BLaER1 treated with 17β-estradiol and CSF1 and Interleukin-3, amounts not matched to agents 10 nM and 100 nM (cell line): ENCODE measurements around the gene TBL2.
"Not testable (repeated sequence)": the region's sequence is repeated elsewhere in the genome, so short reads cannot be mapped to it uniquely, and the experiment has no call there.

Experiments used
- H3K27ac ChIP-seq, 11 experiments: shearing (Covaris generic); formaldehyde crosslinking; 2 replicates each; pipeline ENCODE4 v1.8.1; 2022
- H3K27me3 ChIP-seq, 11 experiments: shearing (Covaris generic); formaldehyde crosslinking; 2 replicates each; pipeline ENCODE4 v1.8.1; 2022
- H3K36me3 ChIP-seq, 11 experiments: shearing (Covaris generic); formaldehyde crosslinking; 2 replicates each; pipeline ENCODE4 v1.8.1; 2022
- H3K4me1 ChIP-seq, 10 experiments: shearing (Covaris generic); formaldehyde crosslinking; 2 replicates each; pipeline ENCODE4 v1.8.1; 2022
- H3K4me2 ChIP-seq, 11 experiments: shearing (Covaris generic); formaldehyde crosslinking; 2 replicates each; pipeline ENCODE4 v1.8.1; 2022
- H3K4me3 ChIP-seq, 10 experiments: shearing (Covaris generic); formaldehyde crosslinking; 2 replicates each; pipeline ENCODE4 v1.8.1; 2022
- H3K9ac ChIP-seq, 11 experiments: shearing (Covaris generic); formaldehyde crosslinking; 2 replicates each; pipeline ENCODE4 v1.8.1; 2022
- H3K9me3 ChIP-seq, 11 experiments: shearing (Covaris generic); formaldehyde crosslinking; replicated peaks in 1 of 11; 2 replicates each; pipeline ENCODE4 v1.8.1; 2022
- H4K20me1 ChIP-seq, 11 experiments: shearing (Covaris generic); formaldehyde crosslinking; 2 replicates each; pipeline ENCODE4 v1.8.1; 2022
- Cebpa-rat ChIP-seq, 11 experiments: shearing (Covaris generic); IDR thresholded peaks; 2 replicates each; pipeline ENCODE4 v1.8.1; 2022

TBL2 gene

DNA sequence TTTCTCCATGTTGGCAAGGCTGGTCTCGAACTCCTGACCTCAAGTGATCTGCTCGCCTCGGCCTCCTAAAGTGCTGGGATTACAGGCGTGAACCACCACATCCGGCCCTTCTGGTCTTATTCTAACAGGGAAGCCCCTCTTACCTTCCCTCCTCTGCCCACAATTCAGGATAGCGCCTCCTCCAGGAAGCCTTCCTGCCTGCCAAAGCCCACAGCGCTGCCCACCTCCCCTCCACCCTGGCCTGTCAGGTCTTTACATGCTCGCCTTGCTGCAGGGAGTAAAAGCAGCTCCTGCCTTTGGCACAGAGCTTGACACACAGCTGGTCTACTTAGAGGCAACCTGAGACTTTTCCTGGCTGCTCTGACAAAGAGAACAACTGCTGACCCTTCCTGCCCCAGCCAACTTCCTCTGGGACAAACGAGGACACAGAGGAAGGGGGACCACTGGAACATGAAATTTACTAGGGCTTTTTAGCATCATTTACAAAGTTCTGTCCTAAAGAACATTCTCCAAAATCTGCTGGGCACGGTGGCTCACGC, 32.7 kb upstream of the TBL2 start:
- TF ChIP-seq Cebpa-rat (IDR thresholded peaks at IDR 0.05), result no peak
- no peaks in the 10 kb centered on the region for H3K9me3 ChIP-seq
- no peak overlapping the region for H3K9ac ChIP-seq
- H3K27me3 ChIP-seq, result peaks cover 10 to 38% (median 25%) of the 10 kb centered on the region in 11 experiments; a peak in 20 of 22 replicates
- peaks cover 0 to 27% (median 0%) of the 10 kb centered on the region in 11 experiments; a peak in 4 of 22 replicates for H4K20me1 ChIP-seq
- H3K27ac ChIP-seq, result no peak overlapping the region
- no peak overlapping the region for H3K4me3 ChIP-seq
- H3K36me3 ChIP-seq, result no peaks in the 10 kb centered on the region
- H3K4me1 ChIP-seq, result peaks cover 0 to 13% (median 9%) of the 10 kb centered on the region in 10 experiments; a peak in 8 of 20 replicates
- H3K4me2 ChIP-seq, result no peak overlapping the region

DNA sequence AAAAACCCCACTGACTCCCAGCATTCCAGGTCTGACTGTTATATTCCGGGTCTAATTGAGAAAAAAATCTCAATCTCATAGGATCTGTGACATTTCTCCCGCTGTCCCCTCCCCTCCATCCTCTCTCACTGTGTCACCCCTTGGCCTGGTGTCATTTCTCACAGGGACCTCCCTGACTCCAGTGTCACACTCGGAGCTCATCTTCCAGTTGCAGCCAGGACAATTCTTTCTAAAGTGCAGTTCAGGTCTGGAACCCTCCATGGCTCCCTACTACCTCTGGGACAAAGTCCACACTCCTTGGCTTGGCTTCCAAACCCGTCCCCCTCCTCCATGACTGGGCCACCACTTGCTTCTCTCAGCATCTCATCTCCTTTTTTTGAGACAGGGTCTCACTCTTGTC, 31.7 kb upstream of the TBL2 start:
- no peak overlapping the region for H3K4me2 ChIP-seq
- H3K9me3 ChIP-seq, result no peaks in the 10 kb centered on the region
- no peaks in the 10 kb centered on the region for H3K36me3 ChIP-seq
- no peak overlapping the region for H3K27ac ChIP-seq
- peaks cover 0 to 27% (median 0%) of the 10 kb centered on the region in 11 experiments; a peak in 4 of 22 replicates for H4K20me1 ChIP-seq
- H3K4me1 ChIP-seq, result peaks cover 0 to 13% (median 7%) of the 10 kb centered on the region in 10 experiments; a peak in 7 of 20 replicates
- no peak overlapping the region for H3K4me3 ChIP-seq
- no peak for TF ChIP-seq Cebpa-rat (IDR thresholded peaks at IDR 0.05)
- H3K9ac ChIP-seq, result no peak overlapping the region
- H3K27me3 ChIP-seq, result peaks cover 17 to 48% (median 31%) of the 10 kb centered on the region in 11 experiments; a peak in 20 of 22 replicates

DNA sequence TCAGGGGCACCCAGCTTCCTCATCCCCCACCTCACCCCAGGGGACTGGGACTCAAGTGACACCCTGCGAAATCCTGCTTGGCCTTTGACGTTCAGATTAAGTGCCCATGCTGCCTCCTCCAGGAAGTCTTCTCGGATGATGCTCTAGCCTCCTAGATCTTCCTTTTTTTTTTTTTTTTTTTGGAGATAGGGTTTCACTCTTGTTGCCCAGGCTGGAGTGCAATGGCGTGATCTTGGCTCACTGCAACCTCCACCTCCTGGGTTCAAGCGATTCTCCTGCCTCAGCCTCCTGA, 29.3 kb upstream of the TBL2 start:
- peaks cover 0 to 21% (median 12%) of the 10 kb centered on the region in 10 experiments; a peak in 16 of 20 replicates for H3K4me1 ChIP-seq
- H3K27me3 ChIP-seq, result peaks cover 10 to 26% (median 13%) of the 10 kb centered on the region in 11 experiments; a peak in 17 of 22 replicates
- H3K9ac ChIP-seq, H3K36me3 ChIP-seq, H3K4me3 ChIP-seq, H3K27ac ChIP-seq, H3K9me3 ChIP-seq: not testable (repeated sequence)
- peaks cover 0 to 16% (median 0%) of the 10 kb centered on the region in 11 experiments; a peak in 4 of 22 replicates for H4K20me1 ChIP-seq
- H3K4me2 ChIP-seq, result peak overlapping the region in 7 of 11 experiments; percentile 54 to 88 (median 67); a peak in 8 of 22 replicates

DNA sequence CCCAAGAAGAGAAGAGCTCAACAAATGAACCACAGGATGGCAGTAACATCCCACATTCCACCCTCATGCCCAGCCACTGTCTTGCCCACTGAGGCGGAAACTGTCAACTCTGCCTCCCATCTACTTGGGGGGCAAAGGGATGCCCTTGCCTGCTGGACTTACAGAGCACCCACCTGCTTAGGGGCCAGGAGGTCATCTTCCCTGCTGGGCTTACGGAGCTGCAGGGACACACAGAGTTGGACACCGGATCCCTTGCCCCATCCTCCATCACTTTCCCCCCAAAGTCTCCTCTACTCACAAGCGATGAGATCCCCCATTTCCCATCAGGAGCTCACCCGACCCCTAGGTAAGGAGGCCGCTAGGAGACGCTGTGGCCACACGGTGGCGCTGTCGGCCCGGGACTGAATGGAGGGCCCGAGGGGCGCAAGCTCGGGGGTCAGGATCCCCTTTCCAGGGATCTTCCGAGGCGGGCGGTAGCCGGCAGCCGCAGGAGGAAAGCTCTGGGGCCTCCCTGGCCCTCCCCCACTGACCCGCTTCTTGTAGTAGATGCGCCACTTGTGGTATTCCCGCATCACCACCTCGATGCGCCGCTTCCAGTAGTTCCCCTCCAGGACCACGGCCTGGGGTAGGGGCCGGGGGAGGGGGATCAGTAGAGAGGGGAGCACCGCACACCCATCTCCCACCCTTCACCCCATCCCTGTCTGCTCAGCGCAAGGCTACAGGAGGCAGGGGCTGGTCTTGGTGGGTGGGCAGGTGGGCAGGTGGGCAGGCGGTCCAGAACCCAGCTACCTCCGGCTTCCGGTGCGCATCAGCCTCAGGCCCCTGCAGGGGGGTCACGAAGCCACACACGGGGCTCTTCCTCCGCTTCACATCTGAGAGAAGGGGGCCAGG, 28.7 kb upstream of the TBL2 start:
- TF ChIP-seq Cebpa-rat (IDR thresholded peaks at IDR 0.05), result no peak
- peaks cover 0 to 12% (median 0%) of the 10 kb centered on the region in 11 experiments; a peak in 3 of 22 replicates for H4K20me1 ChIP-seq
- H3K9ac ChIP-seq, result peak overlapping the region in 2 of 11 experiments; percentile 38 to 43; a peak in 1 of 22 replicates
- peak overlapping the region; percentile 29 to 88 (median 60); a peak in 20 of 22 replicates for H3K4me2 ChIP-seq
- no peaks in the 10 kb centered on the region for H3K9me3 ChIP-seq
- peaks cover 5 to 27% (median 18%) of the 10 kb centered on the region in 10 experiments; a peak in 18 of 20 replicates for H3K4me1 ChIP-seq
- H3K36me3 ChIP-seq, result no peaks in the 10 kb centered on the region
- H3K27me3 ChIP-seq, result peaks cover 8 to 24% (median 11%) of the 10 kb centered on the region in 11 experiments; a peak in 16 of 22 replicates
- H3K27ac ChIP-seq, result no peak overlapping the region
- H3K4me3 ChIP-seq, result no peak overlapping the region

DNA sequence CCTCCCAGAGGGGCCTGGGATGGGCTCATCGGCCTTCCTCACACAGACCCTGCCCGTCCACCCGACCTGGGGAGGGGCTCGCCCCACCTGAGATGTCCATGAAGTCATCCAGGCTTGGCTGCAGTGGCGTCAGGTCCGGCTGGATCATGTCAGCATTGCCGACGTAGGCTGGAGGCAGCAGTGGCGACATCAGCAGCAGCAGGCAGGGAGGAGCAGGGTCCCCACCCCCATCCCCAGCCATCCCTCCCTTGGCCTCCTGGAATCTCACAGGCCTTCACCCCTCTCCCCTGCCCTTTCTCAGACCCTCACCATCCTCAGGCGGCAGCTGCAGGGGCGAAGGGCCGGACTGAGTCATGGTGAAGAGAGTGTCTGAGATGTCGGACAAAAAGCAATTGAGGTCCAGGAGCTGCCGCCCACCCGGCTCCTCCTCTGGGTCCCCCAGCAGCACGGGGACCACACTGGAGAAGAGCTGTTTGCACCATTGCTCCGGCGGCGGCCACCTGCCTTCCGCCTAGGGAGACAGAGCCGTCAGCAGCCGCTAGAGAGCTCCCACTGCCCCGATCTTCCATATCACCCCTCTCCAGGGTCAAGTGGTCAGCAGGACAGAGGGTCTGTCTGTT, 27.3 kb upstream of the TBL2 start:
- Histone ChIP-seq H3K27me3 (peaks cover 8 to 24% (median 11%) of the 10 kb centered on the region in 11 experiments; a peak in 15 of 22 replicates), H3K4me3 (no peak overlapping the region), H3K36me3 (no peaks in the 10 kb centered on the region), H3K9me3 (no peaks in the 10 kb centered on the region), H3K9ac (no peak overlapping the region), H4K20me1 (peaks cover 0 to 5% (median 0%) of the 10 kb centered on the region in 11 experiments; a peak in 3 of 22 replicates), H3K4me1 (peaks cover 13 to 40% (median 30%) of the 10 kb centered on the region in 10 experiments; a peak in 18 of 20 replicates), H3K27ac (no peak overlapping the region), H3K4me2 (no peak overlapping the region)
- no peak for TF ChIP-seq Cebpa-rat (IDR thresholded peaks at IDR 0.05)

DNA sequence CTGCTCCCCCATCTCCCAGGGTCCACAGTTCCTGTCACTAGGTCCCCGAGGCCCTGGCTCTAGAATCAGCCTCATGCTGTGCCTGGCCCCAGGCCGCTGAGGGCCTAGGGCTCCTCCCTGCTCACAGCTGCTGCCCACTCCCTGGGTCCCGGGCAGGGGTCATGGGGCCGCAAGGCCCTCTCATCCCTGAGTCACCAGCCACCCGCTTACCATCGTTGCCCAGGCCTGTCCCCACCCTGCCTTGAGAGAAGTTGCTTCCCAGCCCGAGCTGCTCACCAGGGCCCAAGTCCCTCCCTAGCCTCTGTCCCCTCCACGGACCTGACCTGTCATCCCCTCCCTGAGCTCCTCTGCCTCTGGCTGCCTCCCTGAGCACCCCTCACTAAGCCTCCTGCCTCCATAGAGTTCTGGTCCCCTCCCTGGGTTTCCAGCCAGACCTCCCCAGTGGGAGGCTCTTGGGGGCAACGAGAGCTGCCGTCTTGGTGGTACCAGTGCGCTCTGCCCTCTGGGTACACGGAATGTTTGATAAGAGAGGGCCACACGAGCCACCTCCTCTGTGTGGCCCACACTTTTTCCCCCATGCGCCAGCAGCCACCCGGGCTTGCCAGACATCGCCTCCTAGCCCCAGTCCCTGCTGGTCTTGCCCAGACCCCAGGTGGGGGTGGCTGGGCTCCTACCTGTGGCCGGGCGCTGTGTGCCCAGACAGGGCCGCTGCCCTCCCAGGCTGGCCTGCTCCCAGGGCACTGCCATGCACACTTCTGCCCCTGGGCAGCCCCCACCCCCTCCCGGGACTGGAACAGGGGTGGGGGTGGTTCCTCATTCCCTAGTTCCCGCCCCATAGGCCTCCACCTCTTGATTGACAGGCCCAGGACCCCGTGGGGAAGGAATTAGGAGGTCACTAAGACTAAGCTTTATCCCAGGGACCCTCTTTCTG, 24.6 kb upstream of the TBL2 start:
- peaks cover 8 to 24% (median 11%) of the 10 kb centered on the region in 11 experiments; a peak in 15 of 22 replicates for H3K27me3 ChIP-seq
- H3K4me2 ChIP-seq, result peak overlapping the region in 9 of 11 experiments; percentile 27 to 82 (median 49); a peak in 13 of 22 replicates
- no peak overlapping the region; a peak in 1 of 22 replicates for H3K9ac ChIP-seq
- peak overlapping the region in 1 of 11 experiments; percentile 22; a peak in 1 of 22 replicates for H3K27ac ChIP-seq
- TF ChIP-seq Cebpa-rat (IDR thresholded peaks at IDR 0.05), result no peak
- no peaks in the 10 kb centered on the region; a peak in 2 of 22 replicates for H4K20me1 ChIP-seq
- H3K9me3 ChIP-seq, result no peaks in the 10 kb centered on the region
- H3K36me3 ChIP-seq, result no peaks in the 10 kb centered on the region
- H3K4me3 ChIP-seq, result no peak overlapping the region
- H3K4me1 ChIP-seq, result peaks cover 13 to 52% (median 30%) of the 10 kb centered on the region in 10 experiments; a peak in 18 of 20 replicates

DNA sequence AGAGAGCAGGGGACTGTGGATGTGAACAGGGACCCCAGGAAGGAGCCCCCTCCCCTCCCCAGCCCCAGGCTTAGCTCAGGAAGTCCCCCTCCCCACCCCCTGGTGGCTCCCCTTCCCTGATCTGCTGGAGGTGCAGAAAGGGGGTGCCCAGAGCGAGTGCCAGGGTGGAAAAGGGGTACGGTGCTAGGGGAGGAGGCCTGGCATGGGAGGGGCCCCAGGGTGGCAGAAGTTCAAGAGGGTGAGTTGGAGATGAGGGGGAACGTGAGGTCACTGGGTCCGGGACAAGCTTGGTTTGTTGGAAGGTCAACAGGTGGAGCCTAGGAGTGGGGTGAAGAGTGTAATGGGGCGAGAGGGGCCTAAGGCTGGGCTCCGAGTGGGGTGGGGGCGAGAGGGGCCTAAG, 21.5 kb upstream of the TBL2 start:
- Histone ChIP-seq H4K20me1 (no peaks in the 10 kb centered on the region), H3K9ac (no peak overlapping the region), H3K4me2 (peak overlapping the region in 3 of 11 experiments; percentile 19 to 47 (median 44); a peak in 3 of 22 replicates), H3K4me1 (peaks cover 13 to 42% (median 24%) of the 10 kb centered on the region in 10 experiments; a peak in 18 of 20 replicates), H3K36me3 (no peaks in the 10 kb centered on the region), H3K4me3 (no peak overlapping the region), H3K27ac (no peak overlapping the region), H3K27me3 (peaks cover 0 to 2% (median 0%) of the 10 kb centered on the region in 11 experiments; a peak in 4 of 22 replicates), H3K9me3 (no peaks in the 10 kb centered on the region)
- no peak for TF ChIP-seq Cebpa-rat (IDR thresholded peaks at IDR 0.05)
